Endothelial cell of umbilical vein (primary cell): ENCODE results near the gene EPS15.

ENCODE experiments used
- CTCF ChIP-seq, 2 donors: IDR thresholded peaks; 1 replicate in 1 of 2; 2 replicates in 1 of 2; pipeline ENCODE4 v1.5.1; 2011; ENCODE audit warnings: low read length in 2 of 2, mild to moderate bottlenecking in 2 of 2, moderate library complexity in 2 of 2, control low read depth in 1 of 2, inconsistent platforms in 1 of 2, low read depth in 1 of 2; ENCODE audit not compliant: insufficient read depth in 1 of 2; ENCODE audit errors: extremely low read depth in 1 of 2
- EZH2 ChIP-seq: IDR thresholded peaks from 2 replicates; pipeline ENCODE4 v1.6.1; 2012; ENCODE audit warnings: borderline replicate concordance, low read depth, mild to moderate bottlenecking, moderate library complexity, low read length, inconsistent platforms; ENCODE audit not compliant: severe bottlenecking
- GATA2 ChIP-seq: IDR thresholded peaks from 2 replicates; pipeline ENCODE4 v1.7.0; 2011; ENCODE audit warnings: low read depth, mild to moderate bottlenecking, moderate library complexity, mixed read lengths, low read length; ENCODE audit not compliant: insufficient read length, insufficient read depth
- JUN ChIP-seq: IDR thresholded peaks from 2 replicates; pipeline ENCODE4 v1.6.1; 2011; ENCODE audit warnings: borderline replicate concordance, low read depth; ENCODE audit not compliant: insufficient read length, insufficient read depth
- MYC ChIP-seq: IDR thresholded peaks from one replicate; pipeline ENCODE4 v1.6.1; 2011; ENCODE audit warnings: mild to moderate bottlenecking, low read depth, low read length
- POLR2A ChIP-seq: IDR thresholded peaks from 2 replicates; pipeline ENCODE4 v1.6.1; 2012; ENCODE audit warnings: low read depth, mild to moderate bottlenecking, control low read depth, low read length
- POLR2AphosphoS5 ChIP-seq: IDR thresholded peaks from 2 replicates; pipeline ENCODE4 v1.6.1; 2012; ENCODE audit warnings: low read depth, mild to moderate bottlenecking, control low read depth, low read length, moderate library complexity; ENCODE audit not compliant: insufficient read depth
- TF ChIP-seq, protein P1 (sequence below): IDR thresholded peaks from 2 replicates; pipeline ENCODE4 v1.6.1; 2011; ENCODE audit not compliant: insufficient read depth, insufficient read length

GRCh38 chr1:51325878-51326755 lies 192.9 kb downstream of the EPS15 start:
- TF ChIP-seq EZH2 = no peak
- TF ChIP-seq POLR2A = no peak
- TF ChIP-seq POLR2AphosphoS5 = no peak
- TF ChIP-seq CTCF (IDR thresholded peaks at IDR 0.05; ENCODE audit: extremely low read depth in 1 of 2, insufficient read depth in 1 of 2, low read depth in 1 of 2, low read length in 2 of 2) = no peak
- no peak for TF ChIP-seq GATA2
- TF ChIP-seq, protein P1, sequence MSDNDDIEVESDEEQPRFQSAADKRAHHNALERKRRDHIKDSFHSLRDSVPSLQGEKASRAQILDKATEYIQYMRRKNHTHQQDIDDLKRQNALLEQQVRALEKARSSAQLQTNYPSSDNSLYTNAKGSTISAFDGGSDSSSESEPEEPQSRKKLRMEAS = no peak
- no peak for TF ChIP-seq JUN
- no peak for TF ChIP-seq MYC
